HepG2 (cell line): ENCODE data around the gene RSBN1L. TPM values are rescaled to one million over a fixed set of nuclear protein-coding genes. Genes with fewer than 3 reads are reported as not detected.

Experiments
- ATAC-seq: fragments of 200-7000 bp; cut with Tn5 transposase; 3 replicates; pipeline ENCODE4 v1.9.1; 2020; ENCODE audit warnings: mild to moderate bottlenecking, moderate library complexity
- BruUV-seq: library from RNA; stranded (reverse); fragments of 400-500 nt; replicated peaks from 2 replicates; lab custom pipeline; 2021; lab: Mats Ljungman, UMichigan
- CTCF ChIA-PET: fragments of 300-600 bp; formaldehyde crosslinking; extraction: SDS; loops from one replicate; lab custom pipeline; 2021; ENCODE audit warnings: low total read pairs, inconsistent platforms, low intra/inter-chr PET ratio; lab: Yijun Ruan, JAX
- POLR2A ChIA-PET: fragments of 350-600 bp; sonication (Branson Sonifier 250); formaldehyde crosslinking; loops from one replicate; lab custom pipeline; 2020; ENCODE audit warnings: antibody characterized with exemption, inconsistent platforms; lab: Yijun Ruan, JAX
- DNase-seq: peaks from one replicate; pipeline ENCODE4 v3.0.0-alpha.2; 2015; ENCODE audit warnings: low spot score
- FAIRE-seq: peaks from 3 replicates; lab custom pipeline; 2011; peaks lifted over from hg19 to GRCh38; lab: Jason Lieb, UNC
- H2AFZ ChIP-seq: one replicate; pipeline ENCODE4 v1.6.1; 2011; ENCODE audit warnings: low read length, inconsistent platforms
- H3K27ac ChIP-seq: fragments of 300-600 bp; 3 replicates; pipeline ENCODE4 v1.8.0; 2011; ENCODE audit warnings: mixed run types, mild to moderate bottlenecking, mixed read lengths, low read length, inconsistent platforms; ENCODE audit not compliant: insufficient read depth; ENCODE audit errors: extremely low read length
- H3K27me3 ChIP-seq, 2 experiments: fragments of 200-600 bp in 1 of 2; 2 replicates in 1 of 2; 3 replicates in 1 of 2; pipeline versions ENCODE4 v1.6.0 to v1.8.0; 2011; ENCODE audit warnings: low read length in 2 of 2, mild to moderate bottlenecking in 2 of 2, moderate library complexity in 2 of 2, inconsistent platforms in 1 of 2; ENCODE audit not compliant: insufficient read depth in 2 of 2, control insufficient read depth in 1 of 2
- H3K36me3 ChIP-seq, 2 experiments: fragments of 200-600 bp in 1 of 2; replicated peaks in 1 of 2; 2 replicates in 1 of 2; 3 replicates in 1 of 2; pipeline versions ENCODE4 v1.5.1 to v1.8.0; 2011; ENCODE audit warnings: low read length in 2 of 2, inconsistent platforms in 1 of 2; ENCODE audit not compliant: insufficient read depth in 2 of 2, control insufficient read depth in 1 of 2
- H3K4me1 ChIP-seq: 2 replicates; pipeline ENCODE4 v1.5.1; 2012; ENCODE audit warnings: low read length, inconsistent platforms; ENCODE audit not compliant: insufficient read depth
- H3K4me2 ChIP-seq: 2 replicates; pipeline ENCODE4 v1.6.0; 2011; ENCODE audit warnings: low read depth, low read length, inconsistent platforms
- H3K4me3 ChIP-seq, 3 experiments: fragments of 200-600 bp in 1 of 3; sonication (generic), shearing (Covaris generic) in 1 of 3; replicated peaks in 1 of 3; 2 replicates each; pipeline ENCODE4 v1.5.1; 2011 to 2016; ENCODE audit warnings: low read length in 3 of 3, inconsistent platforms in 2 of 3, low read depth in 2 of 3, mild to moderate bottlenecking in 2 of 3, control low read depth in 1 of 3, mixed read lengths in 1 of 3; ENCODE audit not compliant: insufficient read depth in 1 of 3
- H3K79me2 ChIP-seq: one replicate; pipeline ENCODE4 v1.6.1; 2011; ENCODE audit warnings: low read length, inconsistent platforms; ENCODE audit not compliant: insufficient read depth
- H3K9ac ChIP-seq: 2 replicates; pipeline ENCODE4 v1.6.0; 2011; ENCODE audit warnings: mild to moderate bottlenecking, low read depth, low read length, inconsistent platforms; ENCODE audit not compliant: insufficient read depth
- H3K9me3 ChIP-seq: 2 replicates; pipeline ENCODE4 v1.5.1; 2012; ENCODE audit warnings: mild to moderate bottlenecking, low read length
- H4K20me1 ChIP-seq: 2 replicates; pipeline ENCODE4 v1.6.0; 2011; ENCODE audit warnings: inconsistent platforms, mild to moderate bottlenecking, low read length, moderate library complexity; ENCODE audit not compliant: insufficient read depth
- ETV5 ChIP-seq: IDR thresholded peaks from 2 replicates; pipeline ENCODE4 v1.6.1; 2018; ENCODE audit warnings: missing biosample characterization, missing genetic modification reagents, inconsistent platforms, borderline replicate concordance
- HOXA3 ChIP-seq: sonication (generic); formaldehyde crosslinking; IDR thresholded peaks from 2 replicates; pipeline ENCODE4 v1.5.0; 2020; ENCODE audit warnings: missing genetic modification reagents
- RXRB ChIP-seq: IDR thresholded peaks from 2 replicates; pipeline ENCODE4 v1.6.1; 2016; ENCODE audit warnings: borderline replicate concordance, missing genetic modification reagents, missing compliant biosample characterization
- SAP130 ChIP-seq: IDR thresholded peaks from 2 replicates; pipeline ENCODE4 v1.6.1; 2016; ENCODE audit warnings: low read depth
- SOX13 ChIP-seq, 3 experiments: fragments of 450-650 bp in 1 of 3; sonication (generic) in 1 of 3; formaldehyde crosslinking in 1 of 3; IDR thresholded peaks in 2 of 3; conservative IDR thresholded peaks in 1 of 3; 2 replicates each; pipeline versions ENCODE4 v1.5.0 to v1.6.1; 2016 to 2020; ENCODE audit warnings: antibody characterized with exemption in 1 of 3, mild to moderate bottlenecking in 1 of 3, missing compliant biosample characterization in 1 of 3, missing genetic modification reagents in 1 of 3, moderate library complexity in 1 of 3
- WGBS: methylation state at CpG from one replicate; pipeline ENCODE4 v1.1.6; 2017; ENCODE audit warnings: low lambda C conversion rate; 5-methylcytosine and 5-hydroxymethylcytosine counted together
- in situ Hi-C: cut with HindIII; loops from 2 replicates; pipeline ENCODE4 v1.10.0; 2017; ENCODE audit warnings: low pct_unique_long_range_greater_than_20kb; ENCODE audit not compliant: extremely low pct_ligation_motif_present
- intact Hi-C: fragments of 100-400 bp; cut with micrococcal nuclease; formaldehyde crosslinking; loops from one replicate; pipeline ENCODE4 v1.10.0; 2022; ENCODE audit not compliant: unreplicated experiment
- polyA plus RNA-seq, 8 experiments: library from polyadenylated mRNA; depleted of rRNA in 3 of 8; stranded (reverse) in 7 of 8; unstranded in 1 of 8; fragments of >200 nt; fragmentation: Illumina TruSeq in 4 of 8; extraction: Trizol in 4 of 8; gene quantifications; 2 replicates each; pipeline versions ENCODE4 v1.2.1 to v1.2.3, GENCODE V29; 2011 to 2016; ENCODE audit warnings: low read depth in 4 of 8, missing spikeins in 1 of 8, mixed read lengths in 1 of 8; ENCODE audit not compliant: insufficient read depth in 1 of 8
- total RNA-seq, 5 experiments: library from RNA; depleted of rRNA; stranded (reverse); fragments of >200 nt; fragmentation: Illumina TruSeq; extraction: Trizol; gene quantifications; 2 replicates each; pipeline ENCODE4 v1.2.3, GENCODE V29; 2016; ENCODE audit warnings: low read depth in 1 of 5
- TF ChIP-seq, protein P1 (sequence below): sonication (generic); formaldehyde crosslinking; IDR thresholded peaks from 2 replicates; pipeline ENCODE4 v1.4.0; 2020; ENCODE audit warnings: missing genetic modification reagents

RSBN1L gene
- total and polyA plus RNA-seq, 2 of the 13 experiments (the other 11 are each of a cell fraction or from before 2014, with no cell fraction given): 7.7 to 21.3 TPM

GRCh38 chr7:77685233-77685632, 11.0 kb upstream of the RSBN1L start:
- H3K36me3 ChIP-seq: peaks cover 7 to 30% of the 10 kb centered on the region in 2 experiments; a peak in 4 of 5 replicates
- H3K27ac ChIP-seq: no peak overlapping the region
- H3K4me1 ChIP-seq: peaks cover 44% of the 10 kb centered on the region
- DNase-seq (peak; percentile 27), ATAC-seq (peak; percentile 48; the same call in 2 of the 3 replicates)
- 67% methylated on average over 5 of the region's 5 CpGs for WGBS
- H3K4me3 ChIP-seq: no peak overlapping the region
- H3K9ac ChIP-seq: no peak overlapping the region
- intact Hi-C loops: no loop called here
- POLR2A ChIA-PET: interaction anchor here (0.6 to 0.8 kb wide), 2 partner anchors 11 to 34 kb away, joined by 3 read pairs; partner anchors contain the start of gene RSBN1L
- TF ChIP-seq HOXA3 (CRISPR knock-in tag) (no peak), SOX13 (IDR thresholded peaks at IDR 0.05) (no peak), SOX13 (CRISPR knock-in tag; conservative IDR thresholded peaks at IDR 0.05 in 1 of 2, IDR thresholded peaks at IDR 0.05 in 1 of 2) (peak in 1 of 2 experiments; percentile 22; a peak in 1 of 4 replicates), SAP130 (CRISPR knock-in tag) (peak; percentile 14; the same call in 1 of the 2 replicates), ETV5 (CRISPR knock-in tag) (peak; percentile 40; the same call in 1 of the 2 replicates), RXRB (CRISPR knock-in tag) (0 out of 2 replicates have a peak, but pooled peaks have one; percentile 9)
- TF ChIP-seq, protein P1, sequence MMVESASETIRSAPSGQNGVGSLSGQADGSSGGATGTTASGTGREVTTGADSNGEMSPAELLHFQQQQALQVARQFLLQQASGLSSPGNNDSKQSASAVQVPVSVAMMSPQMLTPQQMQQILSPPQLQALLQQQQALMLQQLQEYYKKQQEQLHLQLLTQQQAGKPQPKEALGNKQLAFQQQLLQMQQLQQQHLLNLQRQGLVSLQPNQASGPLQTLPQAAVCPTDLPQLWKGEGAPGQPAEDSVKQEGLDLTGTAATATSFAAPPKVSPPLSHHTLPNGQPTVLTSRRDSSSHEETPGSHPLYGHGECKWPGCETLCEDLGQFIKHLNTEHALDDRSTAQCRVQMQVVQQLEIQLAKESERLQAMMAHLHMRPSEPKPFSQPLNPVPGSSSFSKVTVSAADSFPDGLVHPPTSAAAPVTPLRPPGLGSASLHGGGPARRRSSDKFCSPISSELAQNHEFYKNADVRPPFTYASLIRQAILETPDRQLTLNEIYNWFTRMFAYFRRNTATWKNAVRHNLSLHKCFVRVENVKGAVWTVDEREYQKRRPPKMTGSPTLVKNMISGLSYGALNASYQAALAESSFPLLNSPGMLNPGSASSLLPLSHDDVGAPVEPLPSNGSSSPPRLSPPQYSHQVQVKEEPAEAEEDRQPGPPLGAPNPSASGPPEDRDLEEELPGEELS (CRISPR knock-in tag): peak; percentile 21; the same call in 1 of the 2 replicates
- TF ChIP-seq, all 625 proteins: peak for 5
- FAIRE-seq: no peak
- Histone ChIP-seq H3K79me2 (peaks cover 38% of the 10 kb centered on the region), H3K4me2 (no peak overlapping the region), H3K27me3 (no peaks in the 10 kb centered on the region), H2AFZ (no peak overlapping the region), H3K9me3 (no peaks in the 10 kb centered on the region), H4K20me1 (peaks cover 4% of the 10 kb centered on the region)
- no TSS peak for BruUV-seq
- in situ Hi-C loops: no loop called here
- CTCF ChIA-PET: no interaction called here
